Measurements from ENCODE around the gene ITGA11. TPM values are rescaled to one million over a fixed set of nuclear protein-coding genes. Genes with fewer than 3 reads are reported as not detected.

The ITGA11 gene
- total RNA-seq, 1 donor from 2014 or later, result 0.53 TPM

DNA sequence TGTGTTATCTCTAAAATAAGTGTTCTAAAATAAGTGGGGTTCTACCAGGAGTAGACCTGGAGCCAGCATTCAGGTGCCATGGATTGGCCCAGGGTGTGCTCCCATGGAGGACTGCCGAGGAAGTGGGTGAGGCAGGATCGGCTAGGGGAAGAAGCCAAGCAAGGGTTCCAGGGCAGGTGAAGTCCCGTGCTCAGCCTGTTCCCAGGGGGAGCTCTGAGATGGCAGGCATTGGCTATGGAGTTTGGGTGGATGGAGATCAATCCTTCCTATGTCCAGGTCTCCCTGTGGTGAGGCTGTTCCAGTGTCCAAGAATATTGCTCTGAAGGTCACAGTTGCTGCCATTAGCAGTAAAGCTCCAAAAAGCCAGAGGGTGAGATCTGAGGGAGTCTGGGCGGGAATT lies 46.9 kb upstream of the ITGA11 start:
- no peak for DNase-seq (ENCODE audit: low read depth)

DNA sequence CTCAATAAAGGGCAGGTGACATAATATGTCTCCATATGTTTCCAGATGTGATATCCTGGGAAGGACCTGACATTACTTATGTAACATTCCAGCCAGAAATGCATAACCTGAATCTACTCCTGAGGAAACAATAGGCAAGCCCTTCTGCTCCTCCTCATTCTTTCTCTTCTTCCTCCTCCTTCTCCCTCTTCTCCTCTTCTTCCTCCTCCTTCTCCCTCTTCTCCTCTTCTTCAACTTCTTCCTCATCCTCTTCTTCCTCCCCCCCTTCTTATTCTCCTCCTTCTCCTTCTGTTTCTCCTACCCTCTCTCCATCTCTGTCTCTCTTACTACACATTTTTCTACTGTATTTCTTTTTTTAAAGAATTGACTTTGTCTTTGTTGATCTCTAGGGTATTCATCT lies 43.5 kb upstream of the ITGA11 start:
- DNase-seq (ENCODE audit: low read depth), result no peak
- Histone ChIP-seq H3K4me3 (ENCODE audit: low read depth, low read length) (no peak overlapping the region), H3K27me3 (ENCODE audit: control insufficient read depth, insufficient read depth, low read length) (peaks cover 1% of the 10 kb centered on the region), H3K36me3 (ENCODE audit: control insufficient read depth, insufficient read depth, low read length) (no peaks in the 10 kb centered on the region)
- no peak for FAIRE-seq
- TF ChIP-seq, protein P1, sequence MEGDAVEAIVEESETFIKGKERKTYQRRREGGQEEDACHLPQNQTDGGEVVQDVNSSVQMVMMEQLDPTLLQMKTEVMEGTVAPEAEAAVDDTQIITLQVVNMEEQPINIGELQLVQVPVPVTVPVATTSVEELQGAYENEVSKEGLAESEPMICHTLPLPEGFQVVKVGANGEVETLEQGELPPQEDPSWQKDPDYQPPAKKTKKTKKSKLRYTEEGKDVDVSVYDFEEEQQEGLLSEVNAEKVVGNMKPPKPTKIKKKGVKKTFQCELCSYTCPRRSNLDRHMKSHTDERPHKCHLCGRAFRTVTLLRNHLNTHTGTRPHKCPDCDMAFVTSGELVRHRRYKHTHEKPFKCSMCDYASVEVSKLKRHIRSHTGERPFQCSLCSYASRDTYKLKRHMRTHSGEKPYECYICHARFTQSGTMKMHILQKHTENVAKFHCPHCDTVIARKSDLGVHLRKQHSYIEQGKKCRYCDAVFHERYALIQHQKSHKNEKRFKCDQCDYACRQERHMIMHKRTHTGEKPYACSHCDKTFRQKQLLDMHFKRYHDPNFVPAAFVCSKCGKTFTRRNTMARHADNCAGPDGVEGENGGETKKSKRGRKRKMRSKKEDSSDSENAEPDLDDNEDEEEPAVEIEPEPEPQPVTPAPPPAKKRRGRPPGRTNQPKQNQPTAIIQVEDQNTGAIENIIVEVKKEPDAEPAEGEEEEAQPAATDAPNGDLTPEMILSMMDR (IDR thresholded peaks at IDR 0.05; ENCODE audit: insufficient read depth, low read length, severe bottlenecking), result no peak

More for the DNA sequence above, 46.9 kb upstream of the ITGA11 start:
- peaks cover 1% of the 10 kb centered on the region for H3K27me3 ChIP-seq (ENCODE audit: control insufficient read depth, insufficient read depth, low read length)
- H3K4me3 ChIP-seq (ENCODE audit: low read depth, low read length), result no peak overlapping the region
- no peak for FAIRE-seq
- H3K36me3 ChIP-seq (ENCODE audit: control insufficient read depth, insufficient read depth, low read length), result no peaks in the 10 kb centered on the region
- TF ChIP-seq, protein P1 (IDR thresholded peaks at IDR 0.05; ENCODE audit: insufficient read depth, low read length, severe bottlenecking), result no peak

DNA sequence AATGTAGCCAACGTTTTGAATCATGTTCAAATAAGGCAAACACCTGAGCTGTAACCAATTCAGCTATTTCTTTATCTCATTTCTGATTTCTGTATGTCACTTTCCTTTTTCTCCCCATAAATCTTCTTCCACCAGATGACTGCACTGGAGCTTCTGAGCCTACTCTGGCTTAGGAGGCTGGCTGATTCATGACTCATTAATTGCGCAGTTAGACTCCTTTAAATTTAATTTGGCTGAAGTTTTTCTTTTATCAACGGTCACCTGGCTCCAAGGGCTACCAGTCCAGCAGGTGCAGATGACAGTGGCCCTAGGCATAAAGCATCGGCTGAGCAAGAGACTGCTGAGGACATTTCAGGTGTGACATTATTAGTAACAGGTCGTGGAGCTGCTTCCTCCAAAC lies 39.6 kb upstream of the ITGA11 start:
- no peak overlapping the region for H3K4me3 ChIP-seq (ENCODE audit: low read depth, low read length)
- FAIRE-seq (no peak), DNase-seq (ENCODE audit: low read depth) (no peak)

DNA sequence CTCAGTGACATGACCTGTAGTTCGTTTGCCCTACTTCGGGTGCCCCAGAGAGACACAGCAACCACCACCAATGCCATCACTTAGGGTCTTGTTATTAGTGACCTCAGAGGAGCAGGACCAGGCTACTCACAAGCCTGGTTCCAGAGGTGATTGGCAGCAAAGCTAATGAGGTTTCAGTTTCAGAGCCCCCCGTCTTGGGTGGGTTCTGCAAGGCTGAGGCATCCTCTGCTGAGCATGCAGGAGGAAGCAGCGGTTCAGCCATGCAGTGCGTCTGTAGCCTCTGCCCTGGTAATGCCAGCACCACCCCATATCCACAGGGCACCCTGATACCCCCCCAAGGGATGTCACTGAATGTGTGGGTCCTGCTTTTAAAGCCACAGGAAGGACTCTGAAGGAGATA lies 39.0 kb upstream of the ITGA11 start:
- DNase-seq (ENCODE audit: low read depth), result no peak
- TF ChIP-seq, protein P1 (IDR thresholded peaks at IDR 0.05; ENCODE audit: insufficient read depth, low read length, severe bottlenecking), result no peak
- no peak overlapping the region for H3K4me3 ChIP-seq (ENCODE audit: low read depth, low read length)
- no peaks in the 10 kb centered on the region for H3K27me3 ChIP-seq (ENCODE audit: control insufficient read depth, insufficient read depth, low read length)
- no peaks in the 10 kb centered on the region for H3K36me3 ChIP-seq (ENCODE audit: control insufficient read depth, insufficient read depth, low read length)
- FAIRE-seq, result no peak

More for the DNA sequence above, 39.6 kb upstream of the ITGA11 start:
- Histone ChIP-seq H3K36me3 (ENCODE audit: control insufficient read depth, insufficient read depth, low read length) (no peaks in the 10 kb centered on the region), H3K27me3 (ENCODE audit: control insufficient read depth, insufficient read depth, low read length) (no peaks in the 10 kb centered on the region)
- TF ChIP-seq, protein P1 (IDR thresholded peaks at IDR 0.05; ENCODE audit: insufficient read depth, low read length, severe bottlenecking), result no peak

DNA sequence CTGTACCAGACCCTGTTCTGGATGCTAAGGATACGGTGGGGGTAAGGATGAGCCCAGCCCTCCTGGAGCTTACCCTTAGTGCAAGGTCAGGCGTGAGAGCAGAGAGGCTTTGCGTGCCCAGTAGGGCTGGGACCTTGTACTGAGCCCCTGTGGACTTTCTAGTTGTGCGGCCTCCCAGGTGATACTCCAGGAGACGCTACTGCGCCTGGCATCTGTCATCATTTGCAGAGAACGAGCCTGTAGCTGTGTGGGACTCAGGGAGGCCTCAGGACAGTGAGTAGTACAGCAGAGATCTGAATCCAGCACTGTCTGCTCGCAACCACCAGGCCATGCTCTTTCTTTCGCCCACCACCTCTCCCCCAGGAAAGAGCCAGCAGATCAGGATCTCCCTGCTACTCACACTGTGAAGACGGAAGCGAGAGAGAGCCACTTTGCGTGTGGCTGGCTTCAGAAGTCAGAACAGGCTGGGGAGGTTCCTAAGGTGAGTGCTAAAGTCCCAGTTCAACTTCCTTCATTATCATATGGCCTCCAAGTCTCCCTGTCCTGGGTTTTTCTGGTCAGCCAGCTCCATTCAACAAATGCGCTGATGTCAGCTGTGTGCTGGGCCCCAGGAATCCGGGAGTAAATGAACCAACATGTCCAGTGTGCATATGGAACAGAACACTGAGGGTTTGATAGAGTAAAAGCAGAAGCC lies 38.2 kb upstream of the ITGA11 start:
- no peaks in the 10 kb centered on the region for H3K27me3 ChIP-seq (ENCODE audit: control insufficient read depth, insufficient read depth, low read length)
- no peaks in the 10 kb centered on the region for H3K36me3 ChIP-seq (ENCODE audit: control insufficient read depth, insufficient read depth, low read length)
- FAIRE-seq (no peak), DNase-seq (ENCODE audit: low read depth) (no peak)
- TF ChIP-seq, protein P1 (IDR thresholded peaks at IDR 0.05; ENCODE audit: insufficient read depth, low read length, severe bottlenecking), result no peak
- no peak overlapping the region for H3K4me3 ChIP-seq (ENCODE audit: low read depth, low read length)
